ENCODE data around the gene FOXP4.

Gene FOXP4

GRCh38 chr6:41570259-41570615, 24.1 kb downstream of the FOXP4 start:
- no peak for TF ChIP-seq CTCF (IDR thresholded peaks at IDR 0.05; ENCODE audit: low read depth, low read length)
- no peak overlapping the region for H3K4me3 ChIP-seq (ENCODE audit: low read depth, low read length)
- in situ Hi-C loops (cut with HindIII; ENCODE audit: low sequenced_read_pairs): no loop called here
- no peak for DNase-seq (ENCODE audit: low read depth, low spot score)

- in situ Hi-C loops (cut with HindIII; ENCODE audit: low sequenced_read_pairs): no loop called here
- no peak for DNase-seq (ENCODE audit: low read depth, low spot score)
- no peak overlapping the region for H3K4me3 ChIP-seq (ENCODE audit: low read depth, low read length)
- no peak for TF ChIP-seq CTCF (IDR thresholded peaks at IDR 0.05; ENCODE audit: low read depth, low read length)
These were observed 25.0 kb downstream of the FOXP4 start for GRCh38 chr6:41571021-41571780.

- H3K4me3 ChIP-seq (ENCODE audit: low read depth, low read length): no peak overlapping the region
- in situ Hi-C loops (cut with HindIII; ENCODE audit: low sequenced_read_pairs): no loop called here
- no peak for DNase-seq (ENCODE audit: low read depth, low spot score)
- TF ChIP-seq CTCF (IDR thresholded peaks at IDR 0.05; ENCODE audit: low read depth, low read length): no peak
These were observed 26.4 kb downstream of the FOXP4 start for GRCh38 chr6:41572613-41573012.

GRCh38 chr6:41573276-41573675, 27.1 kb downstream of the FOXP4 start:
- no peak overlapping the region for H3K4me3 ChIP-seq (ENCODE audit: low read depth, low read length)
- no peak for TF ChIP-seq CTCF (IDR thresholded peaks at IDR 0.05; ENCODE audit: low read depth, low read length)
- in situ Hi-C loops (cut with HindIII; ENCODE audit: low sequenced_read_pairs): no loop called here
- DNase-seq (ENCODE audit: low read depth, low spot score): no peak

GRCh38 chr6:41573985-41574384, 27.8 kb downstream of the FOXP4 start:
- no peak for TF ChIP-seq CTCF (IDR thresholded peaks at IDR 0.05; ENCODE audit: low read depth, low read length)
- DNase-seq (ENCODE audit: low read depth, low spot score): no peak
- H3K4me3 ChIP-seq (ENCODE audit: low read depth, low read length): no peak overlapping the region
- in situ Hi-C loops (cut with HindIII; ENCODE audit: low sequenced_read_pairs): no loop called here

GRCh38 chr6:41575598-41575997, 29.4 kb downstream of the FOXP4 start:
- no peak for TF ChIP-seq CTCF (IDR thresholded peaks at IDR 0.05; ENCODE audit: low read depth, low read length)
- DNase-seq (ENCODE audit: low read depth, low spot score): no peak
- H3K4me3 ChIP-seq (ENCODE audit: low read depth, low read length): no peak overlapping the region
- in situ Hi-C loops (cut with HindIII; ENCODE audit: low sequenced_read_pairs): no loop called here
